NCI-H146 (cell line): ENCODE data around the gene SMARCD2.
"Not testable (repeated sequence)": the region's sequence is repeated elsewhere in the genome, so short reads cannot be mapped to it uniquely, and the experiment has no call there.

Source experiments
- DNase-seq: peaks from one replicate; lab custom pipeline; 2025; lab: John Stamatoyannopoulos, UW

SMARCD2 gene

GRCh38 chr17:63842540-63843386, at the start of gene SMARCD2:
Gene SMARCD2, minus strand, starts transcription at chr17:63842685. Its CDS starts 11 bp downstream, at chr17:63842674.
- DNase-seq = peak; percentile 98

DNA sequence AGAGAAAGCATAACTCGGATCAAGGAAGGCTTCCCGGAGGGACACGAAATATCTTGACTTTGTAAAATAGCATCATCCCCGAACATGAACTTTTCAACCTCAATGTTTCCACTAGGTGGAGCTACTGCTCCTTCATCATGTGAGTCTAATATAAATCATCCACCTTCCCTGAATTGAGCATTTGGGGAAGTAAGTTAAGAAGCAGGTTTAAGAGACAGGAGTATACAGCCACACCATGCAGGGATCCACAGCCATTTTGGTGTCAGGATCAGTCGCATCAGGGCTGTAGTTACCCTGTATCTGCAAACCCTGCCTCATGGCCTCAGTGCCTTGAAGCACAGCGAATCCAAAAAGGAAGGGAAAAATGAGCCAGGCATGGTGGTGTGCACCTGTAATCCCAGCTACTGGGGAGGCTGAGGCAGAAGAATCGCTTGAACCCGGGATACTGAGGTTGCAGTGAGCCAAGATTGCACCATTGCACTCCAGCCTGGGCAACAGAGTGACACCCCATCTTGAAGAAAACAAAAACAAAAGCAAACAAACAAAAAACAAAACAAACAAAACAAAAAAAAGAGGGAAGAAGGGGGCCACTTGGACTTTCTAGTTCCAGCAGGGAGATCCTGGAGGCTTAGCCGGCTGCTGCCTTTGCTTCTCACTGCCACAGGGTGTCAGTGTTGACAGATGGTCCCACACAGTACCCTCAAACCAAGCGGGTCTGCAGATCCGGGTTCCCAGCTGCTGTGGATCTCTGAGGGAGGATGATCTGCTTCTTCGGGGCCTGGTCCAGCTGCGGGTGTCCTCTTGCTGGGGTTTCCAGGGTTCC, 46.8 kb upstream of the SMARCD2 start:
- DNase-seq = peak; percentile 27

DNA sequence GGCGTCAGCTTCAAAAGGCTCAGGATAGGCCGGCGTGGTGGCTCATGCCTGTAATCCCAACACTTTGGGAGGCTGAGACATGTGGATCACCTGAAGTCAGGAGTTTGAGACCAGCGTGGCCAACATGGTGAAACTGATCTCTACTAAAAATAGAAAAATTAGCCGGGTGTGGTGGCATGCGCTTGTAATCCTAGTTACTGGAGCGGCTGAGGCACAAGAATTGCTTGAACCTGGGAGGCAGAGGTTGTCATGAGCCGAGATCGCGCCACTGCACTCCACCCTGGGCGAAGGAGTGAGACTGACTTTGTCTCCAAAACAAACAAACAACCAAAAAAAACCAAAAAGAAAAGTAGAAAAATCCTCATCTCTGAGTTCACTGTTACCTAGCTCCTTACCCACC, 42.6 kb upstream of the SMARCD2 start:
- not testable (repeated sequence) for DNase-seq

DNA sequence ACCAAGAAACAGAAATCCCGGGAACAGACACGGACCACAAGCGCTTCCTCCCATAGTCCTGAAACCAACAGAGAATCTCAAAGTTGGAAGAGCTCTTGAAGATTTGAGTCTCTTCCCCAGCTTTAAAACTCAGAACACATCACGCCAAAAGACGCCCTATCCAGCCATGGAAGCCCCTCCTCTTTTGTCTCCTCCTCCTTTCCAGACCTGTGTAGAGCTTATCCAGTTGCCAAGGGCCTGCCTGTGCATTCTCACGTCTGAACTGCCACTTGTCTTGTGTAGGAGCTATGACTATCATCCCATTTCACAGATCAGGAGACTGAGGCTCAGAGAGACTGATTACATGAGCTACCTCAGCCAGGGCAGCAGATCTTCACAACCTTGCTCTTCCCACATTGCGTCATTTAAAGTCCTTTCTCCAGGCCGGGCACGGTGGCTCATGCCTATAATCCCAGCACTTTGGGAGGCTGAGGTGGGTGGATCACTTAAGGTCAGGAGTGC, 40.2 kb upstream of the SMARCD2 start:
- DNase-seq = not testable (repeated sequence)

DNA sequence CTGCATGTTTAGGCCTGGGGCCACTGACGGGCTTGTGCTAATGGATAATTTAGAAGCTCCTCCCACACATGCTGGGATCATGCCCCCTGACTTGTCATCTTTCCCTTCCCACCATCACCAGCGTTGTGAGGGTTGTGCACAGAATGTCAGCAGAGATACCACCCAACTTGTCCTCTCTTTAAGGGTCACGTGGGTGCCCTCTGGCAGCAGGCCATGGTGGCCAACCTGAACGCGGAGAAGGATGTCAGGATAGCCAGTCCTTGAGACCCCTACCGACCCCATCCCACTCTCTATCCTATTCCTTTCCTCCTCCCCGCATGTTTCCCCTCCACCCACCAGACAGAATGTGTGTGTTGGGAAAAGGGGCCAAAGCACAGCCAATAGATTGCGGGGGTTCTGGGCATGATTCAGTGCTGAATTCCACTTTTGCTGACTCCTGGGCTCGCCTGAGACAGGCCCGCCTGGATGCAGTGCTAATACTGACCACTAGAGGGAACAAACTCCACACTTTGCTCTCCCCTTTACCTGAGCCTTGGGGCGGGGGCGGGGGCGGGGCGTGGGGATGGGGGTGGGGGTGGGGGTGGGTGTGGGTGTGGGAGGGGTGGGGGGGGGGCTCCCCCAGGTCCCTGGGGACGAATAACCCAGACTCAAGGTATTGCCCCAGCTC, 39.6 kb upstream of the SMARCD2 start, which contains the start of gene GH2:
Gene GH2, minus strand, starts transcription at position 10 of the 667 bp plus-strand sequence. CDS start 143 bp downstream, outside the sequence.
- peak; percentile 17 for DNase-seq

GRCh38 chr17:63881337-63881736, 38.9 kb upstream of the SMARCD2 start:
- not testable (repeated sequence) for DNase-seq

DNA sequence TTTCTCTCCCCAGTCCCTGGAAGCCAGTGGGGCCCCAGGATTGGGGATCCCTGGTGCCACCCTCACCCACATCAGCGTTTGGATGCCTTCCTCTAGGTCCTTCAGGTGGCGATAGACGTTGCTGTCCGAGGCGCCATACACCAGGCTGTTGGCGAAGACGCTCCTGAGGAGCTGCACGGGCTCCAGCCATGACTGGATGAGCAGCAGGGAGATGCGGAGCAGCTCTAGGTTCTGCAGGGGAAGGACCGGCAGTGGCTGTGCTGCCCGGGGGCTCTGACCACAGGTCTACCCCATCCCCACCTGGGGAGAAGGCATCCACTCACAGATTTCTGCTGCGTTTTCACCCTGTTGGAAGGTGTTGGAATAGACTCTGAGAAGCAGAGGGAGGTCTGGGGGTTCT, 38.2 kb upstream of the SMARCD2 start:
- DNase-seq = no peak

DNA sequence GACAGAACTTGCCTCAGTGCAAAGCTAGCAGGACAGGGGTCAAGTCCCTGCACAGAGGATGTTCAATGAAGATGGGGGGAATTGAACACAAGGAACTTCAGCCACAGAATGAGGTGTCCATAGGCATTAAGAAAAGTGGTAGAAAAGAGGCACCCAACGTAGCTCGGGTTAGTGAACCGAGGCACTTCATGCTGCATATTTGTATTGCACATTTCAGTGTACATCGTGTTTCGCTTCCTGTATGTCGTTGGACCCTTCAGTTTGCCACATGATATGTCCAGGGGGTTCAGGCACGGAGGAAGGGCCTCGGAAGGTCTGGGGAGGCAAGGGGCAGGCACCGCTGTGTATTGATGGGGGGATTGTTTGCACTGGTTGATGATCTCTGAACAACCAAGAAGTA, 35.9 kb upstream of the SMARCD2 start:
- not testable (repeated sequence) for DNase-seq

DNA sequence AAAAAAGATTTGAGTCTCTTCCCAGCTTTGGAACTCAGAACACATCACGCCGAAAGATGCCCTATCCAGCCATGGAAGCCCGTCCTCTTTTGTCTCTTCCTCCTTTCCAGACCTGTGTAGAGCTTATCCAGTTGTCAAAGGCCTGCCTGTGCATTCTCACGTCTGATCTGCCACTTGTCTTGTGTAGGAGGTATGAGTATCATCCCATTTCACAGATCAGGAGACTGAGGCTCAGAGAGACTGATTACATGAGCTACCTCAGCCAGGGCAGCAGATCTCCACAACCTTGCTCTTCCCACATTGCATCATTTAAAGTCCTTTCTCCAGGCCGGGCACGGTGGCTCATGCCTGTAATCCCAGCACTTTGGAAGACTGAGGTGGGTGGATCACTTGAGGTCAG, 32.2 kb upstream of the SMARCD2 start:
- not testable (repeated sequence) for DNase-seq

GRCh38 chr17:63874061-63874626, 31.7 kb upstream of the SMARCD2 start:
- DNase-seq = not testable (repeated sequence)

- not testable (repeated sequence) for DNase-seq
Observed at GRCh38 chr17:63873577-63873976, 31.1 kb upstream of the SMARCD2 start, which contains the start of gene CSH2. Gene CSH2, minus strand, starts transcription at chr17:63873677. Its CDS starts 63 bp downstream, at chr17:63873614.

GRCh38 chr17:63871646-63872365, 29.3 kb upstream of the SMARCD2 start:
- DNase-seq = not testable (repeated sequence)

DNA sequence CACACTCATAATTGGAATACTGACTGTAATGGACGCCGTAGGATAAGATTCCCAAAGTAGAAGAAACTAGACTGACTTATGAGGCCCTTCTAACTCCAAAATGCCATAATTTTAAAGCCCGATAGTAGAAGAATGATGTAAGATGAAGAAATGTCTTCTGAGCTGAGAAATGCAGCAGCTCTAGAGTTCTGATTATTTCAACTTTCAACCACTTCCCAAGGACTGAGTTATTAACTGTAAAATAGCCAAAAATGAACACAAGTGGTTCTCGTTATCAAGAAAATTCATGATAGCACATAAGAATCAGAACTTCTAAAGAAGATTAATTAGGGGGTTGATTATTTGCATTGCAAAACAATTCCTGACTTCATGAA, 27.8 kb upstream of the SMARCD2 start:
- not testable (repeated sequence) for DNase-seq

DNA sequence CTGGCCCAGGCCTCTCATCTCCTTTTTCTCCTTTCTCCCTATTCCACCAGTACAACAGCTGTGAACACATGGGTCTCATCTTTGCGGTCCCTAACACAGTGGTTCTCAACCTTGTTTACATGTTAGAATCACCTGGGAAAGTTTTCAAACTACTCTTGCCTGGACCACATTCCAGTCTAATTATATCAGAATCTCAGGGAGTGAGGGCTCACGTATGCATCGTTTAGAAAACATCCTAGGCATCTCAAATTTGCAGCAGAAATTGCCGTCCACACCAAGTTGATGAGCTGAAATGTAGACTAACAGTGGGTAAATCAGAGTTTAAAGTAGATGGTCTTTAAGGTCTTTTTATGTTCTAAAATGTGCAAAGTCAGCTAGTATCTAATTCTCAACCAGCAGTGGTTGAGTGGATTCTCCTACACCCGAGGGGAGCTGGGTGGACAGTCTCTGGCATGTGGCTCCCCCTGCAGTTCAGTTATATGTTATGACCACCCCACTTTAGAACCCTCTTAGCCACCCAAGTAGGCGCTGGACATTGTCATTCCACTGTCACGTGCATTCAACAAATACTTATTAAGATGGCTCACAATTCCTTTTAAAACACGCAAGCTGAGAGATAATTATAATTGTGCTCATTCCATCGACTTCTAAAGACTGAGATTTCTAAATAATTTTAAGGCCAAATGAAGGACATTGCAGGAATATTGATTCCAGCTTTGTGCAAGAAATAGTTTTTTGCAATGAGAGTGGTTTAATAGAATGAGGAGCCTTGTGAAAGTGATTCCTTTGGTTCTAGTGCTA, 27.2 kb upstream of the SMARCD2 start:
- DNase-seq = not testable (repeated sequence)

DNA sequence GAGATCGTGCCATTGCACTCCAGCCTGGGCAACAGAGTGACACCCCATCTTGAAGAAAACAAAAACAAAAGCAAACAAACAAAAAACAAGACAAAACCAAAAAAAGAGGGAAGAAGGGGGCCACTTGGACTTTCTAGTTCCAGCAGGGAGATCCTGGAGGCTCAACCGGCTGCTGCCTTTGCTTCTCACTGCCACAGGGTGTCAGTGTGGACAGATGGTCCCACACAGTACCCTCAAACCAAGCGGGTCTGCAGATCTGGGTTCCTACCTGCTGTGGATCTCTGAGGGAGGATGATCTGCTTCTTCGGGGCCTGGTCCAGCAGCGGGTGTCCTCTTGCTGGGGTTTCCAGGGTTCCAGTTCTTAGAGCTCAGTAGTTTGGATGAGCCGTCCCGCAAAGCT, 24.1 kb upstream of the SMARCD2 start:
- DNase-seq = not testable (repeated sequence)

GRCh38 chr17:63859257-63859656, 16.8 kb upstream of the SMARCD2 start:
- DNase-seq = no peak

- not testable (repeated sequence) for DNase-seq
Observed at GRCh38 chr17:63856425-63856824, 13.9 kb upstream of the SMARCD2 start.

GRCh38 chr17:63855185-63855584, 12.7 kb upstream of the SMARCD2 start:
- no peak for DNase-seq

DNA sequence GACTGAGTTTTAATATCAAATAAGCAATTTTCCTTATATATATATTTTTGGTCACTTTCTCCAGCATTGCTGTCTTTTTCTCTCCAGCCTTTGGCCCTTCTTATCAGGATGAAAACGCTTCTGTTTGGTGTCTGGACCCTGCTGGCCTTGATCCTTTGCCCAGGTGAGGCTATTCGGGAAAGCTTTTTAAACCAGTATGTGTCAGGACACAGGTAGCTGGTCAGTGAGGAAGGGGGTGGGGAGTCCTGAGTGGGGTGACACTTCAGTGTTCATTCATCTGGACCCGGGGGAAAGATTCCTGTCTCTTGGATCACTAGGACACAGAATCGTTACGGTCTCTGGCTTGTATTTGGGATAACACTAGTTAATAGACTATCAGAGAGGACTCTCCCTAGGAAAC, 12.2 kb upstream of the SMARCD2 start:
- no peak for DNase-seq

DNA sequence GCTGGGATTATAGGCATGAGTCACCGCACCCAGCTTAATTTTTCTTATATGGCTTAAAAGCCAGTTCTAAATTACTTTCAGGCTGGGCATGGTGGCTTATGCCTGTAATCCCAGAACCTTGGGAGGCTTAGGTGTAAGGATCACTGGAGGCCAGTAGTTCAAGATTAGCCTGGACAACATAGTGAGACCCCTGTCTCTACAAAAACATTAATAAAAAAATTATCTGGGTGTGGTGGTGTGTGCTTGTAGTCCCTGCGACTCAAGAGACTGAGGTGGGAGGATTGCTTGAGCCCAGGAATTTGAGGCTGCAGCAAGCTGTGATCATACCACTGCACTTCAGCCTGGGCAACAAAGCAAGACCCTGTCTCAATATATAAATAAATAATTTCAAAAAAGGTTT, 10.8 kb upstream of the SMARCD2 start:
- no peak for DNase-seq
